GM12892 (cell line): Measurements from ENCODE around the gene ZDHHC7.
"Not testable (repeated sequence)": the region's sequence is repeated elsewhere in the genome, so short reads cannot be mapped to it uniquely, and the experiment has no call there.

ENCODE experiments used
- DNase-seq: peaks from one replicate; pipeline ENCODE4 v3.0.0; 2011; ENCODE audit not compliant: insufficient read length
- FAIRE-seq: peaks from 2 replicates; lab custom pipeline; 2011; peaks lifted over from hg19 to GRCh38; lab: Jason Lieb, UNC
- POLR2A ChIP-seq: IDR thresholded peaks from 2 replicates; pipeline ENCODE4 v1.6.1; 2011; ENCODE audit warnings: low read depth, low read length, control low read depth
- POLR2AphosphoS5 ChIP-seq: IDR thresholded peaks from 2 replicates; pipeline ENCODE4 v1.6.1; 2011; ENCODE audit warnings: low read depth, low read length, control low read depth
- TAF1 ChIP-seq: IDR thresholded peaks from 2 replicates; pipeline ENCODE4 v1.6.1; 2011; ENCODE audit warnings: low read depth, mild to moderate bottlenecking, control low read depth, low read length, borderline replicate concordance

Gene ZDHHC7

DNA sequence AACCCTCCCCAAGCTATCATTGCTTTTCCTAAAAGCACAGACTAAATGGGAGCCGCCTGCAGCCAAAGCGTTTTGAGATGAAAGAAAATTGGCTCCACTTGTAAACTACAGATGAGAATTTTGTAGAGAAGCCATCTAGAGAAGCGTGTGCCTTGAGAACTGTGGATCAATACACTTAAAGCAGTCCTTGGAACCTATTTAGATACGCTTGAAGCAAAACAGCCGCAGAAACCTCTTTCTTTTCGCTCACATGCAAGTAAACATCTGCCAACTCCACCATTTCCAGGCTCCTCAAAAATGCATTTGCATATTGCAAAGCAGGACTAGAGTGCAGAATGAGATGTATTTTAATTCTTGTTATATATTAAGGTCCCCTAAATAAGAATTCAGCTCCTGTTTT, 29.4 kb upstream of the ZDHHC7 start:
- no peak for TF ChIP-seq TAF1
- no peak for TF ChIP-seq POLR2A
- no peak for TF ChIP-seq POLR2AphosphoS5
- no peak for DNase-seq
- FAIRE-seq = no peak

GRCh38 chr16:85037721-85038120, 26.4 kb upstream of the ZDHHC7 start:
- DNase-seq (no peak), FAIRE-seq (no peak)
- TF ChIP-seq POLR2A = no peak
- TF ChIP-seq TAF1 = no peak
- TF ChIP-seq POLR2AphosphoS5 = no peak

- FAIRE-seq (no peak), DNase-seq (no peak)
- no peak for TF ChIP-seq POLR2AphosphoS5
- no peak for TF ChIP-seq TAF1
- no peak for TF ChIP-seq POLR2A
Observed at GRCh38 chr16:85037050-85037410, 25.7 kb upstream of the ZDHHC7 start.

DNA sequence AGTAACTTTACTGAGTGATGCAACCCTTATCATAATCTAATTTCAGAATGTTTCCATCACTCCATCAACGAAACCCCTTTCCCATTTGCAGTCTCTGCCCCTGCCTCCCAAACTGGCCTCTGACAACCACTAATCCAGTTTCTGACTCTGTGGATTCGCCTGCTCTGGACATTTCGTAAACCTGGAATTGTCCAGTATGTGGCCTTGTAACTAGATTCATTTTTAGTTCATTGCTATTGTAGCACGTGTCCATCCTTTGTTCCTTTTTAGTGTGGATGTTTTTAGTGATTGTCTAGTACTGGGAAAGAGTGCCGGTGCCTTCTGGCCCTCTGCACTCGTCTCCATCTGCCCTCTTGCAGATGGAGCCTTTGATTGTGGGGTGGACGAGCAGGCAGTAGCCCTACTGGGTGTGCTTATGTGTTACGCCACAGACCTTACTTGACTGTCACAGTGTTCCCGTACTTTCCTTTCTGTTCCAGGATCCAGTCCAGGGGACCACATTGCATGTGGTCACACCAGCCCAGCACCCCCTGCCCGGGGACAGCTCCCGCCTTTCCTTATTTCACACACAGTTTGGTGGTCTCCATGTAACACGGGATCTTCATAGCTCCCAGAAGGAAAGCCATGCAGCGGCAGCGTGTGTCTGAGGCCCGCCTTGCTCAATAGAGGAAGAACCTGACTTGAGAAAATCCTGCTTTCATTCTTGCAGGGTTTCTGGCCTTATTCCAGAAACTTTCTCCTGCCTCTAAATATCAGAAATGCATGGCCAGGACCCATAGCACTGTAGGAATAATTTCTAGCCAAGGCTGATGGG, 25.1 kb upstream of the ZDHHC7 start:
- no peak for DNase-seq
- no peak for FAIRE-seq
- TF ChIP-seq POLR2AphosphoS5 = no peak
- TF ChIP-seq TAF1 = no peak
- no peak for TF ChIP-seq POLR2A

- FAIRE-seq (no peak), DNase-seq (no peak)
- no peak for TF ChIP-seq TAF1
- no peak for TF ChIP-seq POLR2A
- TF ChIP-seq POLR2AphosphoS5 = no peak
Observed at GRCh38 chr16:85034591-85035433, 23.5 kb upstream of the ZDHHC7 start.

GRCh38 chr16:85033171-85033570, 21.8 kb upstream of the ZDHHC7 start:
- FAIRE-seq = no peak
- TF ChIP-seq TAF1 (no peak), POLR2AphosphoS5 (no peak), POLR2A (no peak)
- no peak for DNase-seq

GRCh38 chr16:85032187-85032586, 20.9 kb upstream of the ZDHHC7 start:
- DNase-seq, FAIRE-seq: not testable (repeated sequence)

DNA sequence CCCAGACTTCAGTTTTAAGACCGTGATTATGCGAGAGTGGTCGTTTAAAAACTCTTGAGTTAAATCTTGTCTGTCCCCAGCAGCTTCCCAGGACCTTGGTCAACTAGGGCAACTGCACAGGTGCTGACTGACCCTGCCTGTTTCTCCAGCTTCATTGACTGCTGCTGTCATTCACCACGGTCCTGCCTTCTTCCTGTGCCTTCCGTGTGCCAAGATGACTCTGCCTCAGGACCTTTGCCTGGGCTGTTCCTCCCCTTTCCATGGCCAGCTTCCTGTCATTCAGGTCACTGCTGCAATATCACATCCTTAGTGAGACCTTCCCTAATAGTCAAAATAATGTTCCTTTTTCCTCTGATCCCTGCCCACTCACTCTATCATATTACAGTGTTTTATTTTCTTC, 20.1 kb upstream of the ZDHHC7 start:
- DNase-seq (no peak), FAIRE-seq (no peak)
- TF ChIP-seq POLR2AphosphoS5 (no peak), TAF1 (no peak), POLR2A (no peak)

DNA sequence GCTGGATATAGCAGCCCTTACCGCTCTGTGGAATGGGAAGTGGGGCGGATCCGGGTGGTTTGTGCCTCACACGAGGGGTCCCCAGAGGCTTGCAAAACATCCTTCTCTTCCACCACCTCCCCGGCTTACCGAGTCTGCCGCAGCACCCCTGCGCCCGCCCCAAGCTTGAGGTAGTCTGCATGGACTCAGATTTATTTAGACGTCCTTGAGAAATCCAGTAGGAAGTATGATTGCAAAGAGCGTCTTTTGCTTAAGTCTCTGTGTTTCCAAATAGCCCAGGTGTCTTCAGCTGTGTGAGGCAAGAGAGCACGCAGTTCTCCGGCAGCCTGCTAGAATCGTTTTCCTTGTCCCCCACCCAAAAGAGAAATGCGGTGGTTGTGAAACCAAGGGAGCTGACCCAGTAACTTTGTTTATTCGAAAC, 18.7 kb upstream of the ZDHHC7 start:
- TF ChIP-seq POLR2AphosphoS5 (no peak), POLR2A (no peak), TAF1 (no peak)
- no peak for FAIRE-seq
- DNase-seq = no peak

DNA sequence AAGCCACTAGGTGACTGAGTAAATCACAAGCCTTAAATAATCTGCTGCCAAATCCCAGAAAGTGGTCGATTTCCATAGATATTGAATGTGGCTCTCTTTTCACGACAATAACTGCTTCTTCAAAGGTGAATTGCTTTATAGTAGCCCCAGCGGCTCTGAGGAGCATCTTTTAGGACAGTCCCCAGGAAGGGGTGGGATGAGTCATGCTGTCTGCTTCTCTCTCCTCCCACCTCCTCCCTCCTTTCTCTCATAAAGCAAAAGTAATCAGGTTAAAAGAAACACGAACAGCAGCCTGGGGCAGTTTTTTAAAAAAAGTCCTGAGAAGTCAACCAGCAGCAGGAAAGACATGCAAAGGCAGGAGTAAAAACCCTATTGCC, 18.1 kb upstream of the ZDHHC7 start:
- no peak for TF ChIP-seq POLR2AphosphoS5
- FAIRE-seq (no peak), DNase-seq (peak; percentile 53)

DNA sequence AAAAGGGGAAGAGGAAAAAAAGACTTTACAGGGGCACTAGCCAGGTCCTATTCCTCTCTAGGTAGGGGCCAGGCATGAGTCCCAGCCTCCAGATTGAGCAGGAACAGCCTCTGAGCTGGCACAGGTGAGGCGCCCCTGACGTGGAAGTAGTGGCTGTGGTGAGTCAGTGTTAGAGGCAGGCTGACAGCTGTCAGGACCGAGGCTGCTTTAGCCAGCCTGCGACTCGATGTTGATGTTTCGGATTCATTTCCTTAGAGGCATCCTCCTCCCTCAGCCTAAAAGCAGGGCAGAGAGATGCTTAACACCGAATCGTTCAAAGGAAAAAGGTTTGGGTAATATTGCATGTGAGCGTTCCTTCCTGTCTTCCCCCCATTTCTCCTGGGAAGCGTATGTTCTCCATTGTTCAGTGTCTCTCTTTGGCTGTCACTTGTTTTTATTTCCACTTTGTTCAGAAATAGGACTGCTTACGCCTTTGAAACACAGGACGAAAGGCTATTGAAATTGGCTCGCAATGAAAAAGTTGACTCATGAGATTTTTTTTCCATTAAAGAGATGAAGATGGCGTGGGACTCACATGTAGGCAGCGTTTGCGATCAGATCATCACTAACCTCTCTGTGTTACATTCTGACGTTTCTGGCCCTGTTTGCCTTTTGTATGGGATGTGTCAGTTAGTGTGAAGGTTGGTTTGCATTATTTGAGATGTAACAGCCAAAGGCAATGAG, 17.5 kb upstream of the ZDHHC7 start:
- TF ChIP-seq POLR2AphosphoS5 (no peak), POLR2A (no peak), TAF1 (no peak)
- DNase-seq (peak; percentile 30), FAIRE-seq (peak; percentile 67)
